Stimulated activated CD4-positive, alpha-beta T cell treated with anti-CD3 and anti-CD28 coated beads, Interleukin-1b, Interleukin-23, amount 100 ng/mL, for 24 hours (primary cell): ENCODE results near the gene CNTLN.
"Not testable (repeated sequence)": the region's sequence is repeated elsewhere in the genome, so short reads cannot be mapped to it uniquely, and the experiment has no call there.

Experiments
- DNase-seq, 4 experiments: peaks; one replicate each; pipeline ENCODE4 v3.0.0-alpha.2; 2020; ENCODE audit warnings: low read depth in 4 of 4, low spot score in 1 of 4

Gene CNTLN

DNA sequence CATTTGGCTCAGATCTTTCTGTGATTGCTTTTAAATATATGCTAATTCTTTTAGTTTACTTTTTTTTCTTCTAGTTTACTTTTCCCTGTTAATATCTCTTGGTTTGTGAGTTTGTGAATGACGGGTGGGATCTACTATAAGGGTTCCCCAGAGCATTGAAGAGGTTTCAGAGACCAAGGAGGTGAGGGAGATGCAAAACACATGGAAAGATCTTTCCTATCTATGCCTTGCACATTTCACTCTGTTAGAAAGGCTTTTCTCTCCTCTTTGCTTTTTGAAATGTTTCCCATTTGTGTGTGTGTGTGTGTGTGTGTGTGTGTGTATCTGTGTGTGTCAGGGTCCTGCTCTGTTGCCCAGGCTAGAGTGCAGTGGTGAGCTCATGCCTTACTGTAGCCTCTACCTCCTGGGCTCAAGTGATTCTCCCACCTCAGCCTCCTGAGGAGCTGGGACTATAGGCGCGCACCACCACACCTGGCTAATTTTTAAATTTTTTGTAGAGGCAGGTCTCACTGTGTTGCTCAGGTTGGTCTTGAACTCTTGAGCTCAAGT lies 50.7 kb downstream of the CNTLN start:
- DNase-seq: no peak

DNA sequence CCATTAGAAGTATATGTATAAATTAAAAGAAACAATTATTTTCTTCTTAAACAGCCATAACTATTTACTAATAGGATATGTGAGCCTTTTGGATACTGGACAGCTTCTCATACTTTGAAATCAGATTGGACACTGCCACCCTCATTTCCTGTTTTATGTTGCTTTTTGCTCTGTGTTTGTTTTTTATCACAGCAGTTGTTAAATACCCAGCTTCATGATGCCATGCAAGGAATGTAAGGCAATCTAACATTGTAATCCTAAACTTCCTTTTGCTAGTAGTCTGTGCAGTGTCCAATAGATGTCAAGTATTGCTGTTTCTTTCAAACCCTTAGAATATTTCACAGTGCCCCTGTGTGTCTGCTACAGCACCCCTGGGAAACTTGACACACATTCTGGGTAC lies 56.2 kb downstream of the CNTLN start:
- DNase-seq: no peak

DNA sequence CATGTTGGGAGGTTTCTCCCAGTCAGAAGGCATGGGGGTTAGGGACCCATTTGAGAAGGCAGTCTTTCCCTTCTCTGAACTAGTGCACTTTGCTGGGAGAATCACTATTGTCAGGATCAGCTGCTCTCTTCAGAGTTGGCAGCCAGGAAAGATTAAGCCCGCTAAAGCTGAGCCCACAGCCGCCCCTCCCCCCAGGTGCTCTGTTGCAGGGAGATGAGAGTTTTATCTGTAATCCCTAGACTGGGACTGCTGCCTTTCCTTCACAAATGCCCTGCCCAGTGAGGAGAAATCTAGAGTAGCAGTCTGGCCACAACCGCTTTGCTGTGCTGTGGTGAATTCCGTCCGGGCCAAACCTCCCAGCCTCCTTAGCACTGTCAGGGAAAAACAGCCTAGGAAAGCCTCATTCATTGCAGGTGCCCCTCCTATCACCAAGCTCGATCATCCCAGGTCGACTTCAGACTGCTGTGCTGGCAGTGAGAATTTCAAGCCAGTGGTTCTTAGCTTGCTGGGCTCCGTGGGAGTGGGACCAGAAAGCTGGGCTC lies 69.8 kb downstream of the CNTLN start:
- no peak for DNase-seq

DNA sequence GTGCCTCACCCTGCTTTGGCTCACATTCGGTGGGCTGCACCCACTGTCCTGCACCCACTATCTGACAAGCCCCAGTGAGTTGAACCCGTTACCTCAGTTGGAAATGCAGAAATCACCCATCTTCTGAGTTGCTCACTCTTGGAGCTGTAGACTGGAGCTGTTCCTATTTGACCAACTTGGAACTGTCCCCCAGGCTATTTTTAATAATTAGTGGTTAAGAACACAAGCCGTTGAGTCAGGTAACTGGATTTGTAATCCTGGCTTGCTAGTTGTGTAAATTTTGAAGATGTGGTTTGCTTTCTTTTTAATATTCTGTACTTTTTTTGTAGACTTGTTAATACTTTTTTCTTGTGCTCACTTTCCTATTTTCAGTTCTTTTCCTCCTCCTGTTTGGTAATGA lies 81.2 kb downstream of the CNTLN start:
- no peak for DNase-seq

DNA sequence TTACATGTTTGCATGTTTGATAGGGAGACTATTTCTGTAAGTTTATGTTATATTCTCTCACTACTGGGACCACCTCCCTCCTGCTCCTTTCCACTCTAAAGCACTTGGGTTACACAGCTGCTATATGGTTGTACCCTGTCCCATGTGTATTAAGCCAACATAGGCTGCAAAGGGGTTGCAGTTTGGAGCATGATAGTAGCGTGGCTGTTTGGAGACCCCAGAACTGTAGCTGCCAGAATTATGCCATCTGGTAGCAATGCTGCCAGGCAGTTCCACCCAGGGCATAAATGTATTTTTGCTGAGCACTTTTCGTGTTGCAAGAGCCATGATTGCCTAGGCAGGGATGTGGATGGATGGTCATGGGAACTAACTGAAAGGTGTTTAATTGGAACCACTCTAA lies 81.8 kb downstream of the CNTLN start:
- no peak for DNase-seq

DNA sequence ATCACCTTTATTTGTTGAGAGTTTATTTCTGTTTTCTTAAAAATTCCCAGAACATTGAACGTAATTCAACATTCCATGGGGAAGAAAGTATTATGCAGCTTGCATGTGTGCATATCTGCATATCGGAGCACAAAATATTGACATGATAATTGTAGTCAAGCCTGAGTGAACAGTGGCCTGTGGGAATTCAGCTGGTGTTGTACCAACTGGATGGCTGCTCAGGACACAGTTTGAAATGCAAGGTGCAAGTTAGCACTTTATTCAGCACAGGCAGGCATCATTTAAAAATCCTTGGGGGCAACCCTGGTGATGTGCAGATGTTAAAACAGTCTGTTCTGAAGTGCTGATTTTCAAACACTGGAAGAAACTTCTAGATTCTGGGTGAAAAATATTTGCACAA lies 82.4 kb downstream of the CNTLN start:
- no peak for DNase-seq

DNA sequence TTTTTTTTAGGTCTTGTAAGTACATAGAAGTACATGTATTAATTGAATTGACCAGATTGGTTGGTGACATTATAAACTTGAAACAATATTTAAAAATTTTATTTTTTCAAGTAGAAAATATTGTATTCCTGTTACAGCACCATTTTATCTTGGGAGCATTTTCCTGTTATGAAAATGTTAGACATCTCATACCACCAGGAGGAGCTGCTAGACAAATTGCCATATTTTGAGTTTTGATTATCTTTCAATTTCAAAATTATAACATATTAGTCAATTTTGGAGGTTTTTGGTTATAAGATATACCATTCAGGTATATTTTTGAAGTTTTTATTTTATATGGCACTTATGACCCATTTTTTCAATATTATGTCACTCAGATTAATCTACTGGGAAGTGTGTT lies 84.4 kb downstream of the CNTLN start:
- DNase-seq: no peak

DNA sequence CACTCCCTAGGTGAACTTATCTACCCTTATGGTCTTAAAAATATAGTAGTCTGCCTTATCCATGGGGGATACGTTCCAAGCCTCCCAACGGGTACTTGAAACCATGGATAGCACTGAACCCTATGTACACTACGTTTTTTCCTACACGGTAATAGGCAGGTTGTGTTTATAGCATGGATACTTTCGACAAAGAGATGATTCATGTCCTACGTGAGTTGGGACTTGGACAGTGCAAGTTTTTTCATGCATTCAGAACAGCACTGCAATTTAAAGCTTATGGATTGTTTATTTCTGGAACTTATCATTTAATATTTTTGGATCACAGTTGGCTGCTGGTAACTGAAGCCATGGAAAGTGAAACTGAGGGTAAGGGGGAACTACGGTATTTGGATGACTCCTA lies 88.1 kb downstream of the CNTLN start:
- no peak for DNase-seq

DNA sequence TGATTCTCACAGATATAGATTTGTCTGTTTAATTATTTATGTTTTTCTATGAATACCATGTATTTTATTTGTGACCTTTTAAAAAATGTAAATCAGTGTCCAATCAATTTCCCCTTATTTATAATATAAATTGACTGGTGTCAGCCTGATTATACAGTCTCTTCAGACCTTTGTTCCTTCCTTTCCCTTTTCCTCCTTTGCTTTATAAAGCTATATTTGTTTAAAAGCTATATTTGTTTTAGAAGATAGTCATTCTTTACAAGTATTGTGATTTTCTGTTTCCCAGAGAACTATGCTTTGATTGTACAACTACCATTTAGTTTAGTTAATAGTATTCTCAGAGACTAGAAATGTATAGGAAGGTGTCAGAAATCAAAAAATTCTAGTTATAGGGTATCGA lies 90.6 kb downstream of the CNTLN start:
- DNase-seq: no peak

DNA sequence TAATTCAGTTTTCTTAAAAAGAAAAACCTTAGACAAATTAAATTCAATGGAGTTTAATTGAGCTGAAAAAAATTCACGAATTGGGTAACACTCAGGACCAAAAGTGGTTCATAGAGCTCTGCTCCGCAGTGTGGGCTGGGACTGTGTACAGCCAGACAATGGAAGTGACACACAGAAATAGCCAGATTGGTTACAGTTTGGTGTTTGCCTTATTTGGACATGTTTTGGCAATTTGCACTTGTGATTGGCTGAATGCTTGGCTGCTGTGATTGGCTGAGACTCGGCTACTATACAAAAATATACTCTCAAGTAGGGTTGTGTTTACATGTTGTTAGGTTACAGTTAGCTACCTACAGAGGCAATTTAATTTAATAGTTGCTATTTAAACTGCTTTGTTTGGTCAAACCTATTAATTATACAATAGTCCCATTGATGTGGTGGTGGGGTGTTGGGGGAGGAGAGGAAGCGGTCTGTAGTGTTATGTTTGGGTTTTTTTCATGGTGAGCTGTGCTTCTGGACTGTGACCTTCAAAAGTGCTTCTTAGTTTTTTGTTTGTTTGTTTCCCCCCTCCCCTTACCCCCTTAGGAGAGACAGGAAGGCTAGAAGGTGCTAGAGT lies 95.2 kb downstream of the CNTLN start:
- no peak for DNase-seq

DNA sequence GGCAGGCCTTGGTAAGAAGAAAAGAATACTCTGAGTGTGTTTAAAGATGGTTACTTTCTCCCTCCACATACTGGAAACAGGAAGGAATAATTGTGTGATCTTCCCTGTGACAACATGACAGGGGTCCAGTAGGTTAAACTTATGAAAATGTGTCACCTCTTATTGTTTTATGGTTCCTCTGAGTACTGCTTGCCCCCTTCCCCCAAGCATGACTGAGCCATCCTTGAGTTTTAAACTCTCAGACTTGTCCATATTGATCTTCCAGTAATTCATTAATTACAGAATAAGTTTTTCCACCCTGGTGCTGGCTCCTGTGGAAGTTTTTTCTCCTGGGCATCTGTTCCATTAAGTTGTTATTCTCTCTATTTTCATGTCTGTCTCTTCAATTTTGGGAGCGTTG lies 95.8 kb downstream of the CNTLN start:
- no peak for DNase-seq

DNA sequence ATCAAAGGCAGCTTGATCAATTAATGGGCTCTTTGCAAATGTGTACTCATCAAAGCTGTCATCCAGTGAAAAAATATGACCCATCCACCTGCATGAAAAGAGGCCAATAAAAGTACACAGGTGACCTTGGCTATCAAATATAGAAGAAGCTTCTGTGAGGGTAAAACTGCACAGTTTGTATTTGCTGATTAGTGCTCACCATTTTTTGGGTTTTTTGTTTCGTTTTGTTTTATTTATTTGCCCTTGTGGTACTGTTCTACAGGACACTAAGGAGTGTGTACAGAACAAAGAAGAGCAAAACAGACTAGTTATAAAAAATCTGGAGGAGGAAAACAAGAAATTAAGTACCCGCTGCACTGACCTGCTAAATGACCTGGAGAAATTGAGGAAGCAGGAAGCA lies 101.3 kb downstream of the CNTLN start:
- no peak for DNase-seq

DNA sequence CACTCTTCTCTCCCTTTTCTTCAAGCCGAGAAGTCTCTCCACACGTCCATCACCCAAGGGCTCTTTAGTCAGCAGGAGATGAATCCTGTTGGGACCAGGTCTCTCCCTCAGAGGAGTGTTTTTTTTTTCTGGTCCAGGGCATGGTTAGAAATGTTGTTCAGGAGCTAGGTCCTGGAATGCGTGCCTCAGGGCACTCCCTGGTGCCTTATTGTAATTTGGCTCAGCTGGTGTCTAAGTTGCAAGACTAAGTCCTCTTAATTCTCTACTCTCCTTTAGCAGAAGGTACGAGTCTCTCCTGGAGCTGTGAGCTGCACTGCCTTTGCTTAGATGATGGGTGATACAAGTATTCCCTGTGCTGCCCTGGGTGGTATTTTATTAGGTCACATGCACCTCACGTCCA lies 111.9 kb downstream of the CNTLN start:
- DNase-seq: no peak

DNA sequence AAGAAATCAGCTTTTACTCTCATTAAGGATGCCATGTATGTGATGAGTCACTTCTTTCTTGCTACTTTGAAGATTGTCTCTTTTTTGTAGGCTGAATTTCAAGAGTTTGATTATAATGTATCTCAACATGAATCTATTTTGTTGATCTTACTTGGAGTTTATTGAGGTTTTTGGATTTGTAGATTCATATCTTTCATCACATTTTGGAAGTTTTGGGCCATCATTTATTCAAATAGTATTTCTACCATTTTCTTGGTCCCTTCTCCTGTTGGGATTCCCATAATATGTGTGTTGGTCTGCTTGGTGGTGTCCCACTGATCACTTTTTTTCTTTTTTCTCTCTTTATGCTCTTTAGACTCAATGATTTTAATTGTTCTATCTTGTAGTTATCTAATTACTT lies 116.3 kb downstream of the CNTLN start:
- no peak for DNase-seq

DNA sequence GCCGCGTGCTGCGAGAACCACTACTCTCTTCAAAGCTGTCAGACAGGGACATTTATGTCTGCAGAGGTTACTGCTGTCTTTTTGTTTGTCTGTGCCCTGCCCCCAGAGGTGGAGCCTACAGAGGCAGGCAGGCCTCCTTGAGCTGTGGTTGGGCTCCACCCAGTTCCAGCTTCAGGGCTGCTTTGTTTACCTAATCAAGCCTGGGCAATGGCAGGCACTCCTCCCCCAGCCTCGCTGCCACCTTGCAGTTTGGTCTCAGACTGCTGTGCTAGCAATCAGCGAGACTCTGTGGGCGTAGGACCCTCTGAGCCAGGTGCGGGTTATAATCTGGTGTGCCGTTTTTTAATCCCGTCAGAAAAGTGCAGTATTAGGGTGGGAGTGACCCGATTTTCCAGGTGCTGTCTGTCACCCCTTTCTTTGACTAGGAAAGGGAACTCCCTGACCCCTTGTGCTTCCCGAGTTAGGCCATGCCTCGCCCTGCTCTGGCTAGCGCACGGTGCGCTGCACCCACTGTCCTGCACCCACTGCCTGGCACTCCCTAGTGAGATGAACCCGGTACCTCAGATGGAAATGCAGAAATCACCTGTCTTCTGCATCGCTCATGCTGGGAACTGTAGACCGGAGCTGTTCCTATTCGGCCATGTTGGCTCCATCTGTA lies 133.8 kb downstream of the CNTLN start:
- not testable (repeated sequence) for DNase-seq

DNA sequence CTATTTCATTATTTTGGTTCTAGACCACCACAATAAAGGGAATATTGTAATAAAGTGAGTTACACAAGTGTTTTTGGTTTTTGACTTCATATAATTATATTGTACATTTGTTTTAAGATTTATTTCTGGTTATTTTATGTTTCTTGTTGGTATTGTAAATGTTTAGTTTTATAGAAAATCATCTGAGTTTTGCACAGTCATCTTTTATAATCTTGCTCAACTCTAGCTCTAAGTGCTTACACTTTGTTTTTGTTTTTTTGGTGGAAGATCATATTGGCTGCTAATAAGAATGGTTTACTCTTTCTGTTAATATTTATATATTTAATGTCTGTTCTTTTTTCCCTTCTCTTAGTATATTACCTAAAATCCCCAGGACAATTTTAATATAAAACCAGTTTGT lies 135.0 kb downstream of the CNTLN start:
- no peak for DNase-seq

DNA sequence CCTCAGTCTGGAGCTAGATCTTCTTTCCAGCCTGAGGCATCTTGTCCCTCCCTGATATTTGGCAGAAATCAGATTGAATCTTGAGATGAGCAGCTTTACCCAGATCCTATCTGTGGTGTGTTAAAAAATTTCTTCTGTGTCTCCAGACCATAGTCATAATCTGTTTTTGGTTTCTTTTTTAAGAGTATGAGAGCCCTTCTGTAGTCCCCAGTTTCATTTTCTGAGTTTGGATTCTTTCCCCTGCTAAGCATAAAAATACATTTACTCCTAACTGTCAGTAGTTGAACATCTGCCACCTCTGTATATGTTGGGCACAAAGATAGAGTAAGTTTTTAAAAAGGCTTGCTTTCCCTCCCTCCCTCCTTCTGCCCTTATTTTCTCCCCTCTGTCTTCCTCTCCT lies 137.7 kb downstream of the CNTLN start:
- no peak for DNase-seq

DNA sequence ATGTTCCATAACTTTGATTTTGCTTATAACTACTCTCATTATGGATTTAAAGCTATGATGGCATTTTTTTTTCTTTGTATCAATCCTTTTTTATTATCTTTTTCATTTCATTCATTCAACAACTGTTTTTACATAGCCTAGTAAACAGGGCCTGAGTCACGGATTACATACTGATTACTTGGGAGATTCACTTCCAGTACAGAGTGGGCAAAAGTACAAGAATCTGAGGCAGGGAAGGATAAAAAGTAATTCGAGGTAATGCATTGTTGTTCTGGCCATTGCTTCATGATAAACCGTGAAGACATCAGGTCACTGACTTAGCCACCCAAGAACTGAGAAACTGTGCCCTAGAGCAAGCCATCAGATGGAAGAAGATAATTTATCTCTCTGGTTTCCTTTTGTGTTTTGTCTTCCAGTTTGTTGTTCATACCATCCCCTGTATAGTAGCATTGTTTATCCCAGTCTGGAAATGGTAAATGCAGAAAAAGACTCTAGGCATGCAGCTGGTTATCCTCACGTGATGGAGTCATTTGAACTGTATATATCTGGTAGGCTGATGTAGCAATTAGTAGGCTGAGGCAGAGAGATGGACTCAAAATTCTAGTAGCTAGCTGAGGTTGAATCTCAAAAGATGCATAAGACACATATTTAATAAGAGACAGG lies 145.6 kb downstream of the CNTLN start:
- DNase-seq: no peak

DNA sequence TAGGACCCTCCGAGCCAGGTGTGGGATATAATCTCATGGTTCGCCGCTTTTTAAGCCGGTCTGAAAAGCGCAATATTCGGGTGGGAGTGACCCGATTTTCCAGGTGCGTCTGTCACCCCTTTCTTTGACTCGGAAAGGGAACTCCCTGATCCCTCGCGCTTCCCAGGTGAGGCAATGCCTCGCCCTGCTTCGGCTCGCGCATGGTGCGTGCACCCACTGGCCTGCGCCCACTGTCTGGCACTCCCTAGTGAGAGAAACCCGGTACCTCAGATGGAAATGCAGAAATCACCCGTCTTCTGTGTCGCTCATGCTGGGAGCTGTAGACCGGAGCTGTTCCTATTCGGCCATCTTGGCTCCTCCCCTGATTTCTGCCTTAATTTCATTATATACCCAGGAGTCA lies 155.8 kb downstream of the CNTLN start:
- not testable (repeated sequence) for DNase-seq

DNA sequence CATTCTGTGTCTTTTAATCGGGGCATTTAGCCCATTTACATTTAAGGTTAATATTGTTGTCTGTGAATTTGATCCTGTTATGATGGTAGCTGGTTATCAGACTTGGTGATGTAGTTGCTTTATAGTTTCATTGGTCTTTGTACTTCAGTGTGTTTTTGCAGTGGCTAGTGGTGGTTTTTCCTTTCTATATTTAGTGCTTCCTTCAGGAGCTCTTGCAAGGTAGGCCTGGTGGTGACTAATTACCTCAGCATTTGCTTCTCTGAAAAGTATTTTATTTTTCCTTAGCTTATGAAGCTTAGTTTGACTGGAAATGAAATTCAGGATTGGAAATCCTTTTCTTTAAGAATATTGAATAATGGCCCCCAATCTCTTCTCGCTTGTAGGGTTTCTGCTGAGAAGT lies 156.9 kb downstream of the CNTLN start:
- DNase-seq: no peak

DNA sequence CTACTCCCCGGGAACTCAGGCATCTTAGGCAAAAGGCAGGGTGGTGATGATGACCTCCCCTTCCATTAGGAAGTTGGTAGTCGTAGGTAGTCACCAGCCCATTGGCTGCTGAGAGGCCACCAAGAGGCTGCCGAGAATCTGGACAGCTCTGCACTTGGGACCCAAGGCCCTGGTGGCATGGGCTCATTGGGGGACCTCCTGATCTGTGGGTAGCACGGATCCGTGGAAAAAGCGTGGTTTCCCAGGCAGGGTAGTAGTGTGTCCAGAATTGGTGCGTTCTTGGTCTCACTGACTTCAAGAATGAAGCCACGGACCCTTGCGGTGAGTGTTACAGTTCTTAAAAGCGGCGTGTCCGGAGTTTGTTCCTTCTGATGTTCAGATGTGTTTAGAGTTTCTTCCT lies 158.8 kb downstream of the CNTLN start:
- no peak for DNase-seq
